GM12873 (cell line): Measurements from ENCODE around the gene PTPRCAP.

Experiments used
- CTCF ChIP-seq: IDR thresholded peaks from 2 replicates; pipeline ENCODE4 v1.5.1; 2012; ENCODE audit warnings: low read depth, mild to moderate bottlenecking, moderate library complexity, low read length, control low read depth; ENCODE audit not compliant: insufficient read depth; ENCODE audit errors: missing control alignments

The PTPRCAP gene

GRCh38 chr11:67456068-67456705 is 18.7 kb upstream of the PTPRCAP start:
- no peak for TF ChIP-seq CTCF

GRCh38 chr11:67455054-67455453 is 17.6 kb upstream of the PTPRCAP start, which contains the start of gene CABP4:
Gene CABP4, plus strand, starts transcription at chr11:67455354. Its CDS starts 70 bp downstream, at chr11:67455424.
- TF ChIP-seq CTCF: no peak

DNA sequence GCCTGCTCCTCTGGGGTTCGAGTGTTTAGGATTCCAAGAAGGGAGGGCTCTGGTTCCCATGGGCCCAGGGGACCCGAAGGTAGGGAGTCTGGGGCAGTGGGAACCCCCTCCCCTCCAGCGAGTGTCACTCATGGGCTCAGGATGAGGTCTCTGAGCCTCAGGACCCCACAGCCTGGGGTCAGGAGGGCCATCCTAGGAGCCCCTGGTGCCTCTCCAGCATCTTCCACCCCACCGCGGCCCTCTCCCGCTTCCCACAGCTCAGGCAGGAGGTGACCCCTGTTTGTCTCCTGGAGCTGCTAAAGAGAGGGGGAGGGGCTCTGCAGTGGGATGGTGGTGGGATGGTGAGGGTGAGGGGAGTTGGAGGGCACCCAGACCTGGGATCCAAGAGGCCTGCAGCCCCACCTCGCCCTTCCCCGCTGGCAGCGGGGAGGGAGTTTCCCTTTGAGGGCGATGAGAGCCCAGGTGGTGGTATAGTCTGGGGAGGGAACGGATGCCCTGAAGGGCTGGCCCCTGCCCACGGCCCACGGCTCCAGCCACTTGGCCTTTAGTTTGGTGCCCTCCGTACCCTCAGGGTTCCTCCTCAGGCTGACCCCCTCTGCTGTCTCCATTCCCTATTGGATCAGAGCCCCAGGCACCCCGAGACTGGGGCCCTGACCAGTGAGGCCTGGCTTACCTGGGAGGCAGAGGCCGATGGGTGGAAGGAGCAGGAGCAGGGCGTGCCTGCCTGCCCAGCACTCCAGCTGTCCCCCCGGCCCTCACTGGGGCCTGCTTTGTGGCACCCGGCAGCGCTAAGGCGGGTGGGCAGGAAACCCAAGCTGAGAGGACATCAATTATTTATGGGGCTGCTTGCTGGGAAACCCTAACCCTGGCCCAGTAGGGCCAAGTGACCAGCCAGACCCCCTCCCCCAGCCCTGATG is 16.6 kb upstream of the PTPRCAP start:
- no peak for TF ChIP-seq CTCF

DNA sequence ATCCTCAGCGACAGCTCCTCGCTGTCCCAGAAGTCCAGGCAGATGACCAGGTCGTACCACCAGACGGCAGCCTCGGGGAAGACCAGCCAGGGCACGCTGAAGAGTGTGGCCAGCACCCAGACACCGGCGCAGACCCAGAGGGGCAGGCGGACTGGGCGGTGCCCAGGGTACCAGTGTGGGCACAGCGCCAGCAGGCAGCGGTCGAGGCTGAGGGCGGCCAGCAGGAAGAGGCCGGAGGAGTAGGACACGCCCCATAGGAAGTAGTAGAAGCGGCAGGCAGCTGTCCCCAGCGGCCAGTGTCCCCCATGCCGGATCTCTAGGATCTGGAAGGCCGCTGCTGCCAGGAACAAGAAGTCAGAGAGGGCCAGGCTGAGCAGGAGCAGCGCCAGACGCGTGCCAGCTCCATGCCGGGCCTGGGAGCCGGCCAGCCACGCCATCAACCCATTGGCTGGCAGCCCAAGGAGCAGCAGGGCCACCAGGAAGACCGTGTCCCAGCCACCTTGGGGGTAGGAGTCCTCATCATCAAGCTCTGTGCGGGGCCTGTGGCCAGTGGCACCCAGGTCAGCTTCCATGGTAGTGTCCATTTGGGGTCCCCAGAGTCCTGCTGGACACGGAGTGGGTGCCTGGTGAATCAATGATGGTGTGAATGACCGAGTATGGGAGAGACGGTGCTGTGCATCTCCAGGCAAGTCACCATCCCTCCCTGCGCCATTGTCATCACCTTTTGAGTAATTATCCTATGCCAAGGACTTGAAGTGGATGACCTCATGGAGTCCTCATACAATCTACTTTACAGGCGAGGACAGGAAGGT is 14.9 kb upstream of the PTPRCAP start, which contains the start of gene GPR152:
TSS of gene GPR152 (minus strand) at position 589 of the 812 bp plus-strand sequence. CDS start at position 584, 5 bp downstream.
- no peak for TF ChIP-seq CTCF

- no peak for TF ChIP-seq CTCF
These were observed 14.1 kb upstream of the PTPRCAP start for GRCh38 chr11:67451658-67451976.

GRCh38 chr11:67450796-67451657 is 13.5 kb upstream of the PTPRCAP start:
- no peak for TF ChIP-seq CTCF
